GM12873 (cell line): ENCODE measurements around the gene RTL5.

Experiments
- TF ChIP-seq, protein P1 (sequence below): IDR thresholded peaks from 2 replicates; pipeline ENCODE4 v1.5.1; 2012; ENCODE audit warnings: low read depth, mild to moderate bottlenecking, moderate library complexity, low read length, control low read depth; ENCODE audit not compliant: insufficient read depth; ENCODE audit errors: missing control alignments

The RTL5 gene

DNA sequence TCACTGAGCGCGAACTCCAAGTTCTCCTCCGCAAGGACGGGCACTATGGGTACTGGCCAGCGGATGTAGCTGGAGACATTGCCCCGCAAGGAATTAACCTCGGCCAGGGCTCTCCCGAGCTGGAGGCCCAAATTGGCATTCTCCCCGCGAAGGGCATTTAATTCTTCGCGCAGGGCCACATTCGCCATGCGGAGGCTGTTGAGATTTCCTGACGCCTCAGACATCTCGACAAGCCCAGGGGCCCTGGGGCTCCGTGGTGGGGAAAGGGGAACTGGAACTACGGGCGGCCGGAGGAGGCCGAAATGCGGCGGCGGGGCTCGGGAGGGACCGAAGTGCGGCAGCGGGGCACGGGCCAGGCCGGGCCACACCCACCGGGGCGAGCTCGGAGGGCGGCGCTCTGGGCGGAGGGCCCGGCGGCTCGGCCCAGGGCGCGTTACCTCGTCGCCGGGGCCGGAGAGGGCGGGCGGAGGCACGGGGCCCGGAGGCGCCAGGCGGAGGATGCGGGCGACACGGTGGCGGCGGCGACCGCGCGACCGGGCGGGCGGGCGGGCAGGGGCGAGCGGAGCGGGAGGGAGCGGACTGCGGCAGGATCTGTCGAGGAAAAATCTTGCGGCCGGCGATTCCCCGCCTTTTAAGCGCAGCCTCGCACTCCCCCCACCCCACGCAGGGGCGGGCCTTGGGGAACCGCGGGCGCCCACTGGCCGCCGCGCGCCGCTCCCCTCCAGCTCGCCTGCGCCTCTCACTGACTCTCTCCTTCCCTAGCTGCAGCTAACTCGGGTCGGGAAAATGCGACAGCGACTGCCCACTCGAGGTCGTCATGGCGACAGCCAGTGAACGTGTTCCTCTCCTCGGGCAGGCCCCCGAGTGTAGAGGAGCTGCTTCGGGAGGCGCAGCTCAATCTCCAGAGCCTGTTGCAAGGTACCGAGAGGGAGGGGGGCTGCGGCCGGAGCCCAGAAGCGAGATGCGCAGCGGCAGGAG, at the start of gene RTL5:
Gene RTL5, minus strand, starts transcription at position 599 of the 978 bp plus-strand sequence.
- TF ChIP-seq, protein P1, sequence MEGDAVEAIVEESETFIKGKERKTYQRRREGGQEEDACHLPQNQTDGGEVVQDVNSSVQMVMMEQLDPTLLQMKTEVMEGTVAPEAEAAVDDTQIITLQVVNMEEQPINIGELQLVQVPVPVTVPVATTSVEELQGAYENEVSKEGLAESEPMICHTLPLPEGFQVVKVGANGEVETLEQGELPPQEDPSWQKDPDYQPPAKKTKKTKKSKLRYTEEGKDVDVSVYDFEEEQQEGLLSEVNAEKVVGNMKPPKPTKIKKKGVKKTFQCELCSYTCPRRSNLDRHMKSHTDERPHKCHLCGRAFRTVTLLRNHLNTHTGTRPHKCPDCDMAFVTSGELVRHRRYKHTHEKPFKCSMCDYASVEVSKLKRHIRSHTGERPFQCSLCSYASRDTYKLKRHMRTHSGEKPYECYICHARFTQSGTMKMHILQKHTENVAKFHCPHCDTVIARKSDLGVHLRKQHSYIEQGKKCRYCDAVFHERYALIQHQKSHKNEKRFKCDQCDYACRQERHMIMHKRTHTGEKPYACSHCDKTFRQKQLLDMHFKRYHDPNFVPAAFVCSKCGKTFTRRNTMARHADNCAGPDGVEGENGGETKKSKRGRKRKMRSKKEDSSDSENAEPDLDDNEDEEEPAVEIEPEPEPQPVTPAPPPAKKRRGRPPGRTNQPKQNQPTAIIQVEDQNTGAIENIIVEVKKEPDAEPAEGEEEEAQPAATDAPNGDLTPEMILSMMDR = no peak

DNA sequence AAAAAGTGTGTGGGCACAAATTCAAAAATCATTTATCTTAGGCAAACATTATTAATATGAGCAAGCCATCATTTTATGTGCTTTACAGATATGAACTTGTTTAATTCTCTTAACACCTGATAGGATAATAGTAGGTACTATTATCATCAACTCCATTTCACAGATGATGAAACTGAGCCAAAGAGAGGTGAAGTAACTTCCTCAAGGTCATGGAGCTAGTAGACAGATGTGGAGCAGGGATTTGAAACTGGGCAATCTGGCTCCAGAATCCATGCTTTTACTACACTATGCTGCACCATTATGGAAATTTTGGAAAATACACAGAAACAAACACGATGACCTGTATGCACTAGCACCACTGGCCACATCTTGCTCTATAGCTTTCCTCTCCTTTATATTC, 48.8 kb upstream of the RTL5 start:
- TF ChIP-seq, protein P1 = no peak

DNA sequence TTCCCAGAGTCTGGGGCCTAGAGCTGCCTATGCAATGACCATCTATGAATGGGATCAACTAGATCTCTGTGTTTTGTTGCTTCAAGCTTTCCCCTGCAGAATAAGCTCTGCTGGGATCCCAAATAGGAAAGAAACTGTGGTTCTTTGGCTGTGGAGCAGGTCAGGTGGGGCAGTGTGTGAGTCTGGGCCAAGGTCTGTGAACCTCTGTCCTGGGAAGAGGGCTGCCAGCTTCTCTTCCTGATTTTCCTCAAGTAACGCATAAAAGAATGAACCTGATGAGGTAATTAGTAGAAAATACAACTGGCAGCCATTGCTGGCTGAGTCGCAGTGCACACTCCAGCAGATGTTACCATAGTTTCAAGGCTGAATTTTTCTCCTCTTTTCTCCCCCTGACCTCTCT, 45.3 kb upstream of the RTL5 start:
- TF ChIP-seq, protein P1 = no peak

DNA sequence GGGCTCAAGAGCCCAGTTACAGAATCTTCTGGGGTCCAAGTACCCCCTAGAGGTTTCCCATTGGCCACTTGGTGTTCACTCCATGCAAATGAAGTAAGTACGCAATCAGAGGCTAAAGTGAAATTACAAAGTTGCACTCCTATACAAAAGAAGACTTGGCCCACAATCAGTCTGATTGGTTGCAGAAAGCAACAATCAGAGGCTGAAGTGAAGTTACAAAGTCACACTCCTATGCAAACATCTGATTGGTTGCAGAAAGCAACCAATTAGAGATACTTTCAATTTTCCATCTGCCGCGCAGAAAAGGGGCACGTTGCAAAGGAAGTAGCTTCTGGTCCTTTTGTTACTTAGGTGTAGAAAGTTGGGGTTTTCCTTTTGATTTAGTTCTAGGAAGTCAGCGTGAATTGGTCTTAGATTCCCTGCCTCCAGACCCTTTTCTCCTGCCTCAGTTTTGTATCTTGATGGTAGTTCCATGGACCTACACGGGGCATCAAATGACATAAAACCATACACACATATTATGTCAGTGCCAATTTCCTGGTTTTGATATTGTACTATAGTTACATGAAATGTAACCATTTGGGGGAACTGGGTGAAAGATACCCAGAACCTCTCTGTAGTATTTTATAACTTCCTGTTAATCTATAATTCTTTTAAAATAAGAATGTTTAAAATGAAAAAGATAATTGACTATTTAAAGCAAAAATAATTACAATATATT, 37.5 kb upstream of the RTL5 start:
- TF ChIP-seq, protein P1 = no peak

DNA sequence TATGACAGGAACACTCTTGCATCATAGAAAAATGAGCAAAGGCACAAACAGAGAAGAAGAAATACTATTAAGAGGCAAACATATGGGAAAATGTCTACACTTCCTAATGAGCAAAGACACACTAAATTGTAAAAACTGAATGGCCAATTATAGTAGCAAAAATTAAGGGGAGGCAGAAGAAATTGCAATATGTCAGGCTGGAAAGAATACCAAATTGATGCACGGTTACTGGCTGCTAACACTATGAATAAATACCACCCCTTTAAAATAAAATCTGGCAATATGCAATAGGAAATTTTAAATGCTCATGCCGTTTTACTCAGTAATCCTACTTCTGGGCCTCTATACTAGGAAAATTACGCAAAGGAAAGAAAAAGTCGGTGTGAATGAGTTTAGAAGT, 33.8 kb upstream of the RTL5 start:
- TF ChIP-seq, protein P1 = no peak

DNA sequence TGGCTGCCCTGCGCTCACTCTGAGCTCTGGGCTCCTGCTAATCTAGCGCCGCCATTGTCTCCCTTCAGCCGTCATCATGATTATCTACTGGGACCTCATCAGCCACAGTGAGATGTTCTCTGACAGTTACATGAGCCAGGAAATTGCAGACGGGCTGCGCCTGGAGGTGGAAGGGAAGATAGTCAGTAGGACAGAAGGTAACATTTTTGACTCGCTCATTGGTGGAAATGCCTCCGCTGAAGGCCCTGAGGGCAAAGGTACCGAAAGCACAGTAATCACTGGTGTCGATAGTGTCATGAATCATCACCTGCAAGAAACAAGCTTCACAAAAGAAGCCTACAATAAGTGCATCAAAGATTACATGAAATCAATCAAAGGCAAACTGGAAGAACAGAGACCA, 28.1 kb upstream of the RTL5 start:
- TF ChIP-seq, protein P1 = no peak

DNA sequence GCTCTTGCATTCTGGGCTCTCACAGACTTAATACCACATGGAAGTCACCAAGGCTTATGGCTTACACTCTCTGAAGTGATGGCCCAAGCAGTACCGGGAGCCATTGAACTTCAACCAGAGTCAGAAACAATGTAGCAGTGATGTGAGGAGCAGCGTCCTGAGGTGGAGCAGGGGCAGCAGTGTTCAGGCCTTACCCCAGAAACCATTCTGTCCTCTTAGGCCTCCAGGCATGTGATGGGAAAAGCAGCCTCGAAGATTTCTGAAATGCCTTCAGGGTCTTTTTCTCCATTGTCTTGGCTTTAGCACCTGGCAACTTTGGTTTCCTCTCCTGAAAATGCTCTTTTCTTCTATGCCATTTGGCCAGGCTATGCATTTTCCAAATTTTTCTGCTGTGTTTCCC, 27.1 kb upstream of the RTL5 start:
- TF ChIP-seq, protein P1 = no peak
